Neural cell (in vitro differentiated cells): ENCODE data around the gene SCCPDH. TPM values are rescaled to one million over a fixed set of nuclear protein-coding genes. Genes with fewer than 3 reads are reported as not detected.

Source experiments
- H2AFZ ChIP-seq: fragments of 200-600, 300-800 bp; sonication (generic), shearing (Covaris generic); 2 replicates; pipeline ENCODE4 v1.6.0; 2014; ENCODE audit warnings: low read depth, mild to moderate bottlenecking, antibody characterized with exemption, low read length, moderate library complexity
- H3F3A ChIP-seq: fragments of 200-600 bp; shearing (Covaris generic); 2 replicates; pipeline ENCODE4 v1.6.1; 2016; ENCODE audit warnings: mild to moderate bottlenecking, moderate library complexity, mixed read lengths, antibody characterized with exemption, low read length; ENCODE audit not compliant: insufficient read depth, poor library complexity, severe bottlenecking
- H3K27ac ChIP-seq: fragments of 200-600, 300-800 bp; sonication (generic), shearing (Covaris generic); 2 replicates; pipeline ENCODE4 v1.5.1; 2014; ENCODE audit warnings: mild to moderate bottlenecking, low read length, moderate library complexity
- H3K27me3 ChIP-seq: fragments of 300-800, 200-600 bp; sonication (generic), shearing (Covaris generic); 2 replicates; pipeline ENCODE4 v1.6.0; 2014; ENCODE audit warnings: mild to moderate bottlenecking, low read depth, low read length, moderate library complexity; ENCODE audit not compliant: insufficient read depth
- H3K36me3 ChIP-seq: fragments of 300-800, 200-600 bp; sonication (generic), shearing (Covaris generic); 2 replicates; pipeline ENCODE4 v1.5.1; 2014; ENCODE audit warnings: mild to moderate bottlenecking, antibody characterized with exemption, low read length, moderate library complexity; ENCODE audit not compliant: insufficient read depth
- H3K4me2 ChIP-seq: fragments of 300-800, 200-600 bp; sonication (generic), shearing (Covaris generic); 2 replicates; pipeline ENCODE4 v1.6.0; 2014; ENCODE audit warnings: mild to moderate bottlenecking, low read length
- H3K4me3 ChIP-seq: fragments of 300-800, 200-600 bp; sonication (generic), shearing (Covaris generic); 2 replicates; pipeline ENCODE4 v1.5.1; 2014; ENCODE audit warnings: mild to moderate bottlenecking, low read length, moderate library complexity
- H3K79me2 ChIP-seq: fragments of 200-600 bp; shearing (Covaris generic); replicated peaks from 2 replicates; pipeline ENCODE4 v1.6.0; 2014; ENCODE audit warnings: mild to moderate bottlenecking, low read length, moderate library complexity; ENCODE audit not compliant: insufficient read depth
- H3K9ac ChIP-seq: fragments of 300-800, 200-600 bp; sonication (generic), shearing (Covaris generic); 2 replicates; pipeline ENCODE4 v1.6.1; 2016; ENCODE audit warnings: mild to moderate bottlenecking, low read length, mixed read lengths
- H3K9me2 ChIP-seq: fragments of 200-600 bp; shearing (Covaris generic); 2 replicates; pipeline ENCODE4 v1.6.1; 2016; ENCODE audit warnings: mild to moderate bottlenecking, low read length, mixed read lengths; ENCODE audit not compliant: insufficient read depth
- H3K9me3 ChIP-seq: fragments of 200-600, 300-800 bp; sonication (generic), shearing (Covaris generic); 2 replicates; pipeline ENCODE4 v1.6.1; 2016; ENCODE audit warnings: mild to moderate bottlenecking, mixed run types, low read length, moderate library complexity, mixed read lengths
- H4K20me1 ChIP-seq: fragments of 200-600 bp; shearing (Covaris generic); 2 replicates; pipeline ENCODE4 v1.6.1; 2016; ENCODE audit warnings: mild to moderate bottlenecking, mixed run types; ENCODE audit not compliant: insufficient read depth
- EP300 ChIP-seq: fragments of 450-650 bp; conservative IDR thresholded peaks from 2 replicates; pipeline ENCODE4 v1.6.1; 2014; ENCODE audit warnings: antibody characterized with exemption, mild to moderate bottlenecking, moderate library complexity; ENCODE audit not compliant: poor library complexity, severe bottlenecking
- EZH2 ChIP-seq: fragments of 200-600, 300-800 bp; shearing (Covaris generic), sonication (generic); IDR thresholded peaks from 2 replicates; pipeline ENCODE4 v1.6.1; 2014; ENCODE audit warnings: antibody characterized with exemption, low read length, borderline replicate concordance, mild to moderate bottlenecking; ENCODE audit not compliant: insufficient read depth, poor library complexity, severe bottlenecking
- MXI1 ChIP-seq: fragments of 450-650 bp; conservative IDR thresholded peaks from 2 replicates; pipeline ENCODE4 v1.6.1; 2014; ENCODE audit warnings: antibody characterized with exemption, mild to moderate bottlenecking; ENCODE audit not compliant: poor library complexity, severe bottlenecking
- POLR2AphosphoS5 ChIP-seq: IDR thresholded peaks from 2 replicates; pipeline ENCODE4 v1.6.1; 2012
- RAD21 ChIP-seq: fragments of 450-650 bp; conservative IDR thresholded peaks from 2 replicates; pipeline ENCODE4 v1.6.1; 2014; ENCODE audit warnings: antibody characterized with exemption, mild to moderate bottlenecking, moderate library complexity
- REST ChIP-seq: IDR thresholded peaks from 2 replicates; pipeline ENCODE4 v1.6.1; 2012; ENCODE audit warnings: borderline replicate concordance
- SMC3 ChIP-seq: fragments of 450-650 bp; conservative IDR thresholded peaks from 2 replicates; pipeline ENCODE4 v1.6.1; 2014; ENCODE audit warnings: antibody characterized with exemption, mild to moderate bottlenecking, moderate library complexity; ENCODE audit not compliant: poor library complexity
- TAF1 ChIP-seq: IDR thresholded peaks from 2 replicates; pipeline ENCODE4 v1.6.1; 2012; ENCODE audit warnings: low read depth
- polyA plus RNA-seq: library from polyadenylated mRNA; depleted of rRNA; stranded (reverse); fragments of >200 nt; gene quantifications from 2 replicates; pipeline ENCODE4 v1.2.3, GENCODE V29; 2014
- TF ChIP-seq, protein P1 (sequence below): fragments of 450-650 bp; IDR thresholded peaks from 2 replicates; pipeline ENCODE4 v1.5.1; 2014; ENCODE audit warnings: antibody characterized with exemption, mild to moderate bottlenecking, moderate library complexity; ENCODE audit not compliant: poor library complexity, severe bottlenecking

Gene SCCPDH
- polyA plus RNA-seq, 1 donor from 2014 or later, result 94.2 TPM

GRCh38 chr1:246797597-246797996, 73.4 kb downstream of the SCCPDH start:
- Histone ChIP-seq H4K20me1 (no peaks in the 10 kb centered on the region), H3K9ac (no peak overlapping the region), H3K27me3 (no peaks in the 10 kb centered on the region), H3F3A (no peaks in the 10 kb centered on the region), H2AFZ (no peak overlapping the region), H3K79me2 (no peaks in the 10 kb centered on the region), H3K36me3 (no peaks in the 10 kb centered on the region), H3K9me2 (no peaks in the 10 kb centered on the region), H3K4me2 (no peak overlapping the region), H3K27ac (no peak overlapping the region), H3K9me3 (no peaks in the 10 kb centered on the region), H3K4me3 (no peak overlapping the region)
- TF ChIP-seq EZH2 (no peak), EP300 (no peak), RAD21 (no peak), SMC3 (no peak), TAF1 (no peak), REST (no peak), MXI1 (no peak)
- TF ChIP-seq, protein P1, sequence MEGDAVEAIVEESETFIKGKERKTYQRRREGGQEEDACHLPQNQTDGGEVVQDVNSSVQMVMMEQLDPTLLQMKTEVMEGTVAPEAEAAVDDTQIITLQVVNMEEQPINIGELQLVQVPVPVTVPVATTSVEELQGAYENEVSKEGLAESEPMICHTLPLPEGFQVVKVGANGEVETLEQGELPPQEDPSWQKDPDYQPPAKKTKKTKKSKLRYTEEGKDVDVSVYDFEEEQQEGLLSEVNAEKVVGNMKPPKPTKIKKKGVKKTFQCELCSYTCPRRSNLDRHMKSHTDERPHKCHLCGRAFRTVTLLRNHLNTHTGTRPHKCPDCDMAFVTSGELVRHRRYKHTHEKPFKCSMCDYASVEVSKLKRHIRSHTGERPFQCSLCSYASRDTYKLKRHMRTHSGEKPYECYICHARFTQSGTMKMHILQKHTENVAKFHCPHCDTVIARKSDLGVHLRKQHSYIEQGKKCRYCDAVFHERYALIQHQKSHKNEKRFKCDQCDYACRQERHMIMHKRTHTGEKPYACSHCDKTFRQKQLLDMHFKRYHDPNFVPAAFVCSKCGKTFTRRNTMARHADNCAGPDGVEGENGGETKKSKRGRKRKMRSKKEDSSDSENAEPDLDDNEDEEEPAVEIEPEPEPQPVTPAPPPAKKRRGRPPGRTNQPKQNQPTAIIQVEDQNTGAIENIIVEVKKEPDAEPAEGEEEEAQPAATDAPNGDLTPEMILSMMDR, result no peak

DNA sequence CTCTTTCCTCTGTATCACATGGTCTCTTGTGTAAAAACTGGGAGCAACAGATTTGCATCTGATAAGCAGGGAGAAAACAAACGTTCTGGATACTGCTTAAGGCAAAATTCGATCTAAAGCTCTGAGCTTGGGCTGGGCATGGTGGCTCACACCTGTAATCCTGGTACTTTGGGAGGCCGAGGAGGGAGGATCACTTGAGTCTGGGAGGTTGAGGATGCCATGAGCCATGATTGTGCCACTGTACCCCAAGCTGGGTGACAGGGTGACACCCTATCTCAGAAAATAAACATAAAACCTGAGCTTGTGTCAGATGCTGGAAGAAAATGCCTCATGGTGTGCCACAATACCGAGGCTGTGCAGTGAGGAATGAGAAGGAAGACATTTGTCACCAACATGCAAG, 73.9 kb downstream of the SCCPDH start:
- Histone ChIP-seq H3F3A (no peaks in the 10 kb centered on the region), H3K27ac (no peak overlapping the region), H3K36me3 (no peaks in the 10 kb centered on the region), H3K79me2 (no peaks in the 10 kb centered on the region), H3K9ac (no peak overlapping the region), H3K27me3 (no peaks in the 10 kb centered on the region), H3K9me3 (no peaks in the 10 kb centered on the region), H3K9me2 (no peaks in the 10 kb centered on the region), H3K4me3 (no peak overlapping the region), H4K20me1 (no peaks in the 10 kb centered on the region), H2AFZ (no peak overlapping the region), H3K4me2 (no peak overlapping the region)
- TF ChIP-seq EP300, result no peak
- no peak for TF ChIP-seq REST
- TF ChIP-seq TAF1, result no peak
- TF ChIP-seq, protein P1, result no peak
- no peak for TF ChIP-seq RAD21
- TF ChIP-seq SMC3, result no peak
- no peak for TF ChIP-seq MXI1
- no peak for TF ChIP-seq POLR2AphosphoS5
- no peak for TF ChIP-seq EZH2
